Measurements from ENCODE around the gene C1orf116.

C1orf116 gene

GRCh38 chr1:207015791-207016190 is 16.8 kb downstream of the C1orf116 start:
- no peak overlapping the region for H3K4me3 ChIP-seq (ENCODE audit: low read length, poor library complexity, severe bottlenecking)
- H3K79me2 ChIP-seq (ENCODE audit: insufficient read depth, low read length): no peaks in the 10 kb centered on the region
- H3K9me2 ChIP-seq (replicated peaks; ENCODE audit: low read depth, low read length): no peaks in the 10 kb centered on the region
- H3F3A ChIP-seq (ENCODE audit: low read depth): no peaks in the 10 kb centered on the region
- H3K9me3 ChIP-seq (ENCODE audit: insufficient read depth, low read depth, low read length): no peaks in the 10 kb centered on the region
- H3K36me3 ChIP-seq (ENCODE audit: insufficient read depth, low read length): no peaks in the 10 kb centered on the region
- H3K4me1 ChIP-seq (ENCODE audit: insufficient read depth, low read length, poor library complexity, severe bottlenecking): no peaks in the 10 kb centered on the region
- H3K9ac ChIP-seq (ENCODE audit: low read depth, low read length, poor library complexity, severe bottlenecking): no peak overlapping the region
- H2AFZ ChIP-seq (ENCODE audit: low read length): no peak overlapping the region
- peaks cover 24% of the 10 kb centered on the region for H3K27me3 ChIP-seq (ENCODE audit: insufficient read depth, low read length, poor library complexity, severe bottlenecking)
- TF ChIP-seq EZH2phosphoT487 (IDR thresholded peaks at IDR 0.05; ENCODE audit: borderline replicate concordance): no peak
- TF ChIP-seq, protein P1, sequence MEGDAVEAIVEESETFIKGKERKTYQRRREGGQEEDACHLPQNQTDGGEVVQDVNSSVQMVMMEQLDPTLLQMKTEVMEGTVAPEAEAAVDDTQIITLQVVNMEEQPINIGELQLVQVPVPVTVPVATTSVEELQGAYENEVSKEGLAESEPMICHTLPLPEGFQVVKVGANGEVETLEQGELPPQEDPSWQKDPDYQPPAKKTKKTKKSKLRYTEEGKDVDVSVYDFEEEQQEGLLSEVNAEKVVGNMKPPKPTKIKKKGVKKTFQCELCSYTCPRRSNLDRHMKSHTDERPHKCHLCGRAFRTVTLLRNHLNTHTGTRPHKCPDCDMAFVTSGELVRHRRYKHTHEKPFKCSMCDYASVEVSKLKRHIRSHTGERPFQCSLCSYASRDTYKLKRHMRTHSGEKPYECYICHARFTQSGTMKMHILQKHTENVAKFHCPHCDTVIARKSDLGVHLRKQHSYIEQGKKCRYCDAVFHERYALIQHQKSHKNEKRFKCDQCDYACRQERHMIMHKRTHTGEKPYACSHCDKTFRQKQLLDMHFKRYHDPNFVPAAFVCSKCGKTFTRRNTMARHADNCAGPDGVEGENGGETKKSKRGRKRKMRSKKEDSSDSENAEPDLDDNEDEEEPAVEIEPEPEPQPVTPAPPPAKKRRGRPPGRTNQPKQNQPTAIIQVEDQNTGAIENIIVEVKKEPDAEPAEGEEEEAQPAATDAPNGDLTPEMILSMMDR (conservative IDR thresholded peaks at IDR 0.05; ENCODE audit: low read length): no peak
- H4K20me1 ChIP-seq (ENCODE audit: insufficient read depth, low read length, poor library complexity, severe bottlenecking): no peaks in the 10 kb centered on the region
- H3K4me2 ChIP-seq (ENCODE audit: low read depth, low read length, poor library complexity, severe bottlenecking): no peak overlapping the region

GRCh38 chr1:207014728-207015127 is 17.8 kb downstream of the C1orf116 start:
- Histone ChIP-seq H3K27me3 (ENCODE audit: insufficient read depth, low read length, poor library complexity, severe bottlenecking) (peaks cover 24% of the 10 kb centered on the region), H2AFZ (ENCODE audit: low read length) (no peak overlapping the region), H4K20me1 (ENCODE audit: insufficient read depth, low read length, poor library complexity, severe bottlenecking) (no peaks in the 10 kb centered on the region), H3K4me3 (ENCODE audit: low read length, poor library complexity, severe bottlenecking) (no peak overlapping the region), H3F3A (ENCODE audit: low read depth) (no peaks in the 10 kb centered on the region), H3K36me3 (ENCODE audit: insufficient read depth, low read length) (no peaks in the 10 kb centered on the region), H3K4me1 (ENCODE audit: insufficient read depth, low read length, poor library complexity, severe bottlenecking) (no peaks in the 10 kb centered on the region), H3K9me2 (replicated peaks; ENCODE audit: low read depth, low read length) (no peaks in the 10 kb centered on the region), H3K9me3 (ENCODE audit: insufficient read depth, low read depth, low read length) (no peaks in the 10 kb centered on the region), H3K79me2 (ENCODE audit: insufficient read depth, low read length) (no peaks in the 10 kb centered on the region), H3K4me2 (ENCODE audit: low read depth, low read length, poor library complexity, severe bottlenecking) (no peak overlapping the region), H3K9ac (ENCODE audit: low read depth, low read length, poor library complexity, severe bottlenecking) (no peak overlapping the region)
- TF ChIP-seq, protein P1 (conservative IDR thresholded peaks at IDR 0.05; ENCODE audit: low read length): no peak
- no peak for TF ChIP-seq EZH2phosphoT487 (IDR thresholded peaks at IDR 0.05; ENCODE audit: borderline replicate concordance)

GRCh38 chr1:207013321-207014085 is 19.1 kb downstream of the C1orf116 start:
- Histone ChIP-seq H3K9me3 (ENCODE audit: insufficient read depth, low read depth, low read length) (no peaks in the 10 kb centered on the region), H3K4me1 (ENCODE audit: insufficient read depth, low read length, poor library complexity, severe bottlenecking) (no peaks in the 10 kb centered on the region), H3K4me2 (ENCODE audit: low read depth, low read length, poor library complexity, severe bottlenecking) (no peak overlapping the region), H3K4me3 (ENCODE audit: low read length, poor library complexity, severe bottlenecking) (no peak overlapping the region), H3K79me2 (ENCODE audit: insufficient read depth, low read length) (no peaks in the 10 kb centered on the region), H3K9me2 (replicated peaks; ENCODE audit: low read depth, low read length) (no peaks in the 10 kb centered on the region), H3K36me3 (ENCODE audit: insufficient read depth, low read length) (no peaks in the 10 kb centered on the region), H3F3A (ENCODE audit: low read depth) (no peaks in the 10 kb centered on the region), H3K27me3 (ENCODE audit: insufficient read depth, low read length, poor library complexity, severe bottlenecking) (peaks cover 24% of the 10 kb centered on the region), H4K20me1 (ENCODE audit: insufficient read depth, low read length, poor library complexity, severe bottlenecking) (no peaks in the 10 kb centered on the region), H2AFZ (ENCODE audit: low read length) (no peak overlapping the region), H3K9ac (ENCODE audit: low read depth, low read length, poor library complexity, severe bottlenecking) (no peak overlapping the region)
- TF ChIP-seq EZH2phosphoT487 (IDR thresholded peaks at IDR 0.05; ENCODE audit: borderline replicate concordance): no peak
- TF ChIP-seq, protein P1 (conservative IDR thresholded peaks at IDR 0.05; ENCODE audit: low read length): no peak
